A549 (cell line): ENCODE data around the gene KCNH6. TPM values are rescaled to one million over a fixed set of nuclear protein-coding genes. Genes with fewer than 3 reads are reported as not detected.
A peak's percentile ranks its signal among the peaks of the same experiment; 100 is the strongest.

Source experiments
- ATAC-seq, 2 experiments: fragments of 200-7000 bp in 1 of 2; fragments of >200 bp in 1 of 2; cut with Nextera tagmentation in 1 of 2; cut with Tn5 transposase in 1 of 2; 3 replicates each; pipeline versions ENCODE4 v1.8.0 to v1.9.1; 2018 to 2020; ENCODE audit warnings: mild to moderate bottlenecking in 1 of 2, moderate library complexity in 1 of 2
- CTCF ChIA-PET: fragments of 300-600 bp; sonication (Branson Sonifier 250); formaldehyde crosslinking; extraction: SDS; loops from one replicate; lab custom pipeline; 2021; ENCODE audit warnings: antibody characterized with exemption, inconsistent platforms; lab: Yijun Ruan, JAX
- POLR2A ChIA-PET: fragments of 350-600 bp; formaldehyde crosslinking; extraction: SDS; loops from one replicate; lab custom pipeline; 2021; ENCODE audit warnings: antibody characterized with exemption, inconsistent platforms; lab: Yijun Ruan, JAX
- DNase-seq, 2 experiments: peaks; one replicate each; pipeline versions ENCODE4 v3.0.0 to v3.0.0-alpha.2; 2011 to 2016; ENCODE audit warnings: low read depth in 1 of 2, low spot score in 1 of 2
- FAIRE-seq: peaks from 2 replicates; lab custom pipeline; 2011; peaks lifted over from hg19 to GRCh38; lab: Jason Lieb, UNC
- H3K27ac ChIP-seq, 2 experiments: fragments of >200 bp; sonication (Bioruptor Twin); formaldehyde crosslinking; 3 replicates each; pipeline ENCODE4 v1.5.1; 2016 to 2017
- H3K4me1 ChIP-seq: fragments of >200 bp; sonication (Bioruptor Twin); formaldehyde crosslinking; 3 replicates; pipeline ENCODE4 v1.6.1; 2016
- H3K4me2 ChIP-seq: fragments of >200 bp; sonication (Bioruptor Twin); formaldehyde crosslinking; 3 replicates; pipeline ENCODE4 v1.6.1; 2016
- H3K4me3 ChIP-seq: fragments of >200 bp; sonication (Bioruptor Twin); formaldehyde crosslinking; 3 replicates; pipeline ENCODE4 v1.5.1; 2016
- H3K9me3 ChIP-seq: fragments of >200 bp; sonication (Bioruptor Twin); formaldehyde crosslinking; 3 replicates; pipeline ENCODE4 v1.6.1; 2016
- ATOH8 ChIP-seq: fragments of 250-450 bp; sonication (Bioruptor Pico); IDR thresholded peaks from 2 replicates; pipeline ENCODE4 v1.5.0; 2020; ENCODE audit warnings: low read depth, mild to moderate bottlenecking, moderate library complexity
- EP300 ChIP-seq, 2 experiments: fragments of >200 bp; sonication (Bioruptor Twin); formaldehyde crosslinking; IDR thresholded peaks; 2 replicates in 1 of 2; 3 replicates in 1 of 2; pipeline ENCODE4 v1.6.1; 2016 to 2017
- FOXS1 ChIP-seq: fragments of 250-450 bp; sonication (Bioruptor Pico); IDR thresholded peaks from 2 replicates; pipeline ENCODE4 v1.5.0; 2020; ENCODE audit warnings: mild to moderate bottlenecking, moderate library complexity
- HEYL ChIP-seq: fragments of 250-450 bp; sonication (Bioruptor Pico); IDR thresholded peaks from 2 replicates; pipeline ENCODE4 v1.8.0; 2021; ENCODE audit warnings: mild to moderate bottlenecking, moderate library complexity
- HMGXB4 ChIP-seq: fragments of 250-450 bp; sonication (Bioruptor Pico); IDR thresholded peaks from 2 replicates; pipeline ENCODE4 v1.5.0; 2021; ENCODE audit warnings: mild to moderate bottlenecking, moderate library complexity, borderline replicate concordance
- HOXA7 ChIP-seq: fragments of 250-450 bp; sonication (Bioruptor Pico); IDR thresholded peaks from 2 replicates; pipeline ENCODE4 v1.5.0; 2020; ENCODE audit warnings: mild to moderate bottlenecking, moderate library complexity
- HOXB13 ChIP-seq: fragments of 250-450 bp; sonication (Bioruptor Pico); IDR thresholded peaks from 2 replicates; pipeline ENCODE4 v1.5.0; 2020; ENCODE audit warnings: low read depth, mild to moderate bottlenecking, moderate library complexity
- JUNB ChIP-seq: fragments of >200 bp; sonication (Bioruptor Twin); formaldehyde crosslinking; IDR thresholded peaks from 2 replicates; pipeline ENCODE4 v1.6.1; 2016
- KDM1A ChIP-seq: fragments of 200-600 bp; sonication (generic); IDR thresholded peaks from 2 replicates; pipeline ENCODE4 v1.6.1; 2016; ENCODE audit warnings: low read depth, mild to moderate bottlenecking
- MAFK ChIP-seq: fragments of 450-650 bp; IDR thresholded peaks from 2 replicates; pipeline ENCODE4 v1.6.1; 2014; ENCODE audit not compliant: partially characterized antibody
- MAZ ChIP-seq: fragments of 150-350 bp; IDR thresholded peaks from 2 replicates; pipeline ENCODE4 v1.6.1; 2014; ENCODE audit warnings: antibody characterized with exemption, low read depth, low read length, borderline replicate concordance
- MYC ChIP-seq: IDR thresholded peaks from 2 replicates; pipeline ENCODE4 v1.6.1; 2012; ENCODE audit warnings: mild to moderate bottlenecking, inconsistent platforms, low read length, improper control_type of control experiment, borderline replicate concordance
- NFE2L2 ChIP-seq: fragments of 150-350 bp; conservative IDR thresholded peaks from 2 replicates; pipeline ENCODE4 v1.6.1; 2014; ENCODE audit warnings: low read length
- NPAS2 ChIP-seq: fragments of 250-450 bp; sonication (Bioruptor Pico); IDR thresholded peaks from 2 replicates; pipeline ENCODE4 v1.8.0; 2022; ENCODE audit warnings: mild to moderate bottlenecking, moderate library complexity, borderline replicate concordance
- NR3C1 ChIP-seq: fragments of >200 bp; sonication (Bioruptor Twin); formaldehyde crosslinking; IDR thresholded peaks from 3 replicates; pipeline ENCODE4 v1.6.1; 2017
- PHF8 ChIP-seq: fragments of 200-600 bp; sonication (generic); IDR thresholded peaks from 2 replicates; pipeline ENCODE4 v1.6.1; 2016; ENCODE audit warnings: low read depth, mild to moderate bottlenecking, antibody characterized with exemption, moderate library complexity, borderline replicate concordance
- POLR2A ChIP-seq: IDR thresholded peaks from 2 replicates; pipeline ENCODE4 v1.6.1; 2012; ENCODE audit warnings: mild to moderate bottlenecking, low read length
- POLR2AphosphoS2 ChIP-seq: conservative IDR thresholded peaks from 2 replicates; pipeline ENCODE4 v1.6.1; 2012; ENCODE audit warnings: low read length, improper control_type of control experiment, inconsistent platforms
- RARB ChIP-seq: fragments of 250-450 bp; sonication (Bioruptor Pico); IDR thresholded peaks from 2 replicates; pipeline ENCODE4 v1.8.0; 2021; ENCODE audit warnings: mild to moderate bottlenecking, moderate library complexity
- RCOR1 ChIP-seq: fragments of 150-350 bp; IDR thresholded peaks from 2 replicates; pipeline ENCODE4 v1.6.1; 2014; ENCODE audit warnings: antibody characterized with exemption, low read length, low read depth
- REST ChIP-seq: fragments of 200-600 bp; sonication (generic); IDR thresholded peaks from 2 replicates; pipeline ENCODE4 v1.6.1; 2016; ENCODE audit warnings: antibody characterized with exemption, mild to moderate bottlenecking, moderate library complexity
- USF2 ChIP-seq: fragments of 450-650 bp; IDR thresholded peaks from 2 replicates; pipeline ENCODE4 v1.6.1; 2014; ENCODE audit warnings: antibody characterized with exemption
- ZNF302 ChIP-seq: fragments of 250-450 bp; sonication (Bioruptor Pico); IDR thresholded peaks from 2 replicates; pipeline ENCODE4 v1.9.0; 2021; ENCODE audit warnings: inconsistent platforms, mild to moderate bottlenecking, moderate library complexity
- WGBS: methylation state at CpG from one replicate; pipeline ENCODE4 v1.1.6; 2017; ENCODE audit errors: missing lambda C conversion rate; 5-methylcytosine and 5-hydroxymethylcytosine counted together
- polyA plus RNA-seq, 4 experiments: library from polyadenylated mRNA; depleted of rRNA in 3 of 4; stranded (reverse); fragments of >200 nt; fragmentation: RNase III in 1 of 4; extraction: RNeasy Plus Mini Kit Qiagen cat#74134 plus additional on column Dnase treatment in 1 of 4; gene quantifications; 2 replicates in 3 of 4; 3 replicates in 1 of 4; pipeline ENCODE4 v1.2.3, GENCODE V29; 2011 to 2017

Gene KCNH6
- polyA plus RNA-seq, 2 of the 4 experiments (the other 2 are of a cell fraction), result not detected

- FAIRE-seq (no peak), DNase-seq (peak in 1 of 2 experiments; percentile 29), ATAC-seq (peak in 1 of 2 experiments; percentile 44; a peak in 3 of 6 replicates)
- no peak overlapping the region for H3K27ac ChIP-seq
- POLR2A ChIA-PET, result no interaction called here
- no peak overlapping the region for H3K4me2 ChIP-seq
- H3K4me3 ChIP-seq, result no peak overlapping the region
- no peak for TF ChIP-seq HOXB13 (CRISPR knock-in tag)
- no peak for TF ChIP-seq NPAS2 (CRISPR knock-in tag)
- no peak for TF ChIP-seq JUNB
- no peak for TF ChIP-seq REST
- no peak for TF ChIP-seq KDM1A
- no peak for TF ChIP-seq EP300 (IDR thresholded peaks at IDR 0.05)
- no peaks in the 10 kb centered on the region for H3K9me3 ChIP-seq
- no peaks in the 10 kb centered on the region for H3K4me1 ChIP-seq
- WGBS, result 78% methylated on average over 19 of the region's 20 CpGs
- CTCF ChIA-PET, result interaction anchor here (0.5 to 1.3 kb wide), 2 partner anchors 108 to 458 kb away, joined by 3 to 4 read pairs; no protein-coding TSS in a partner anchor
Measured at GRCh38 chr17:63533433-63534077, 10.4 kb downstream of the KCNH6 start.

GRCh38 chr17:63534078-63534570 lies 11.0 kb downstream of the KCNH6 start:
- Histone ChIP-seq H3K4me2 (no peak overlapping the region), H3K4me3 (no peak overlapping the region), H3K4me1 (no peaks in the 10 kb centered on the region)
- 68% methylated on average over 17 of the region's 17 CpGs for WGBS
- FAIRE-seq, result no peak
- POLR2A ChIA-PET, result no interaction called here
- TF ChIP-seq MYC (no peak), RARB (CRISPR knock-in tag) (no peak), HOXA7 (CRISPR knock-in tag) (no peak), ATOH8 (no peak), PHF8 (no peak), NFE2L2 (no peak), HMGXB4 (CRISPR knock-in tag) (no peak), ZNF302 (CRISPR knock-in tag) (no peak), MAZ (no peak), HEYL (CRISPR knock-in tag) (no peak), RCOR1 (no peak), HOXB13 (CRISPR knock-in tag) (no peak), MAFK (no peak), POLR2A (no peak), NR3C1 (no peak), FOXS1 (CRISPR knock-in tag) (no peak), USF2 (no peak), POLR2AphosphoS2 (no peak)
- TF ChIP-seq, all 56 proteins: peak for 0
- H3K9me3 ChIP-seq, result no peaks in the 10 kb centered on the region
- no peak overlapping the region for H3K27ac ChIP-seq
- DNase-seq, result no peak
- ATAC-seq, result no peak
- CTCF ChIA-PET, result interaction anchor here (1.3 kb wide), 1 partner anchor 108 kb away, joined by 4 read pairs; no protein-coding TSS in a partner anchor
